ENCODE results near the gene TK2.

- TF ChIP-seq POLR2A (IDR thresholded peaks at IDR 0.05) (no peak), CTCF (IDR thresholded peaks at IDR 0.05) (no peak), POLR2AphosphoS5 (IDR thresholded peaks at IDR 0.05) (peak in 1 of 3 donors; percentile 12), EP300 (IDR thresholded peaks at IDR 0.05; ENCODE audit: low read depth) (no peak)
Measured at GRCh38 chr16:66523861-66524354, 26.0 kb downstream of the TK2 start.

All from transverse colon (tissue), 4 donors.